Rectal smooth muscle tissue (tissue), 1 donor: ENCODE measurements around the gene SAP25.

ENCODE experiments used
- H3K27ac ChIP-seq: one replicate; pipeline ENCODE4 v1.7.0; 2013; ENCODE audit warnings: low read depth, low read length, inconsistent platforms
- H3K27me3 ChIP-seq: one replicate; pipeline ENCODE4 v1.7.0; 2013; ENCODE audit warnings: low read length; ENCODE audit not compliant: control insufficient read depth, insufficient read depth
- H3K36me3 ChIP-seq: one replicate; pipeline ENCODE4 v1.7.0; 2013; ENCODE audit warnings: low read length; ENCODE audit not compliant: control insufficient read depth, insufficient read depth
- H3K4me1 ChIP-seq: one replicate; pipeline ENCODE4 v1.7.0; 2013; ENCODE audit warnings: low read length; ENCODE audit not compliant: control insufficient read depth, insufficient read depth
- H3K4me3 ChIP-seq: one replicate; pipeline ENCODE4 v1.7.0; 2013; ENCODE audit warnings: low read length
- H3K9ac ChIP-seq: one replicate; pipeline ENCODE4 v1.7.0; 2013; ENCODE audit warnings: low read length

The SAP25 gene

GRCh38 chr7:100604976-100605911, 31.5 kb upstream of the SAP25 start:
- H3K27me3 ChIP-seq, result no peaks in the 10 kb centered on the region
- H3K36me3 ChIP-seq, result no peaks in the 10 kb centered on the region
- peak overlapping the region; percentile 59 for H3K4me3 ChIP-seq
- H3K4me1 ChIP-seq, result peaks cover 2% of the 10 kb centered on the region
- H3K27ac ChIP-seq, result no peak overlapping the region
- no peak overlapping the region for H3K9ac ChIP-seq

DNA sequence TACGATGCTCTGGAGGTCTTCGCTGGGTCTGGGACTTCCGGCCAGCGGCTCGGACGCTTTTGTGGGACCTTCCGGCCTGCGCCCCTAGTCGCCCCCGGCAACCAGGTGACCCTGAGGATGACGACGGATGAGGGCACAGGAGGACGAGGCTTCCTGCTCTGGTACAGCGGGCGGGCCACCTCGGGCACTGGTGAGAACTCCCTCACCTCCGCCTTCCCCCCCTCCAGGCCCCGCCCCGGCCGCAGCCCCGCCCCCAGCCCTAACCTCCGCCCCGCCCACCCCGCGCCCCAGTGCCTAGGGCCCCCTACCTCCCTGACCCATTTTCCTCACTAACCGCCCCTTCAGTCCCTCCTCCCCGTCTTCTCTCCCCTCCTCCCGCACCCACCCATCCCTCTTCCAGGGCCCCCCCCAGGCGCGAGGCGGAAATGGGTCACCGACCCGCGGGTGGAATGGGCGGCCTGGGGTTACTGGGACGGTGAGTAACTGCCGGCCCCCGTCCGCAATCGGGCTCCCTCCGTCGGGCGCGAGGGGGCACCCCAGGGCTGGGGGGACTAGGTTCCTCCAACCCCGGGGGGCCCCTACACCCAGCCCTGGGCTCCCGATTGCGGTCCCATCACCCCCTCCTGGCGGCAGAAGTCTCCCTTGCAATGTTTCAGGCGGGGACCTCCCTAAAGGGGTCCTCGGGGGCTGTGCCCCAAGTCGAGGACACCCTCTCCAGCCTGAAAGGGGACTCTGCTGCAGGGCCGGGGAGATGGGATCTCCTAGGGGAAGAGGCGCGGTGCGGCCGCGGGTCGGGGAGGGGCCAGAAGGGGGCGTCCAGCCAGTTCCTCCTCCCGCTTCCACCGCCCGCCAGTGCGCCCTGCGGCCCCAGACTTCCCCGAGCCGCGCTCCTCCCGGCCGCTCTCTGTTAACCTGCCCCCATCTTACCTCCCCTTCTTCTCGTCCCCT, 30.6 kb upstream of the SAP25 start:
- no peaks in the 10 kb centered on the region for H3K36me3 ChIP-seq
- H3K27ac ChIP-seq, result peak overlapping the region; percentile 74
- no peaks in the 10 kb centered on the region for H3K27me3 ChIP-seq
- peaks cover 2% of the 10 kb centered on the region for H3K4me1 ChIP-seq
- H3K9ac ChIP-seq, result no peak overlapping the region
- peak overlapping the region; percentile 59 for H3K4me3 ChIP-seq

GRCh38 chr7:100603726-100604027, 30.0 kb upstream of the SAP25 start:
- H3K36me3 ChIP-seq, result no peaks in the 10 kb centered on the region
- H3K4me1 ChIP-seq, result peaks cover 2% of the 10 kb centered on the region
- H3K9ac ChIP-seq, result no peak overlapping the region
- peak overlapping the region; percentile 74 for H3K27ac ChIP-seq
- no peaks in the 10 kb centered on the region for H3K27me3 ChIP-seq
- peak overlapping the region; percentile 59 for H3K4me3 ChIP-seq

- peak overlapping the region; percentile 74 for H3K27ac ChIP-seq
- H3K4me1 ChIP-seq, result peaks cover 2% of the 10 kb centered on the region
- no peaks in the 10 kb centered on the region for H3K27me3 ChIP-seq
- peak overlapping the region; percentile 59 for H3K4me3 ChIP-seq
- no peak overlapping the region for H3K9ac ChIP-seq
- H3K36me3 ChIP-seq, result no peaks in the 10 kb centered on the region
Observed at GRCh38 chr7:100602889-100603725, 29.4 kb upstream of the SAP25 start.

DNA sequence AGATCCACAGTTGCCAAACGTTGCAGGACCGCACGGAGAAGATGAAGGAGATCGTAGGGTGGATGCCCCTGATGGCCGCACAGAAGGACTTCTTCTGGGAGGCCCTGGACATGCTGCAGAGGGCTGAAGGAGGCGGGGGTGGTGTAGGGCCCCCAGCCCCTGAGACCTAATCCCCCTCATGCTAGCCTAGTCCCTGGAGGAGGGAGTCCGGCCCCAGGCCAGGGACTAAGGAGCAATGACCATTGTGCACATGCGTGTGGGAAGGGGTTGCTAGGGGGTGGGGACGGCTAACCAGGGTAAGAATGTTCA, 27.0 kb upstream of the SAP25 start:
- Histone ChIP-seq H3K9ac (no peak overlapping the region), H3K4me1 (peaks cover 2% of the 10 kb centered on the region), H3K27ac (no peak overlapping the region), H3K27me3 (no peaks in the 10 kb centered on the region), H3K4me3 (no peak overlapping the region), H3K36me3 (no peaks in the 10 kb centered on the region)

DNA sequence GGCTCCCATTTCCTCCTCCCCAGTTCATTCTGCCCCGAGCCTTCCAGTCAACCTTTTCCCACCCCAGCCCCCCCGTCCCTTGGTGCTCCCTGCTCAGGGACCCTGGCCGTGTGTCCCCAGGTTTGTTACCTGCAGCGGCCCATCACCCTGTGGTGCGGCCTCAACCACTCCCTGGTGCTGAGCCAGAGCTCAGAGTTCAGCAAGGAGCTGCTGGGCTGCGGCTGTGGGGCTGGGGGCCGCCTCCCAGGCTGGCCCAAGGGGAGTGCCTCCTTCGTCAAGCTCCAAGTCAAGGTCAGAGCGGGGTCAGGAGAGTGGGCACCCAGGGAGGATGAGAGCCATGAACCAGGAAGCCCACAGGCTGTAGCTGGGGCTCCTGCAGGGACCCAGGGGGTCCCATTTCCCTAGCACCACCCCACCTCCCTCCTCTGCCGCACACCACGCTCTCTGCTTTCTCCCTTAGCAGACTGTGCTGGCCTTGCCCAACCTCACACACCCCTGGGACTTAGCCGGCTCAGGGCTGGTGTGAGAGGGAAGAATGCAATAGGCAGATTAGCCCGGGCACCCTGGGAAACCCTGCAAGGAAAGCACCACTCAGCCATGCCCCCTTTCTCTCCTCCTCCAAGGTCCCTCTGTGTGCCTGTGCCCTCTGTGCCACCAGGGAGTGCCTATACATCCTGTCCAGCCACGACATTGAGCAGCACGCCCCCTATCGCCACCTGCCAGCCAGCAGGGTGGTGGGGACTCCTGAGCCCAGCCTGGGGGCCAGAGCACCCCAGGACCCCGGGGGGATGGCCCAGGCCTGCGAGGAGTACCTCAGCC, 26.4 kb upstream of the SAP25 start:
- H3K4me1 ChIP-seq, result peaks cover 2% of the 10 kb centered on the region
- H3K36me3 ChIP-seq, result no peaks in the 10 kb centered on the region
- no peak overlapping the region for H3K27ac ChIP-seq
- no peak overlapping the region for H3K9ac ChIP-seq
- no peak overlapping the region for H3K4me3 ChIP-seq
- H3K27me3 ChIP-seq, result no peaks in the 10 kb centered on the region

DNA sequence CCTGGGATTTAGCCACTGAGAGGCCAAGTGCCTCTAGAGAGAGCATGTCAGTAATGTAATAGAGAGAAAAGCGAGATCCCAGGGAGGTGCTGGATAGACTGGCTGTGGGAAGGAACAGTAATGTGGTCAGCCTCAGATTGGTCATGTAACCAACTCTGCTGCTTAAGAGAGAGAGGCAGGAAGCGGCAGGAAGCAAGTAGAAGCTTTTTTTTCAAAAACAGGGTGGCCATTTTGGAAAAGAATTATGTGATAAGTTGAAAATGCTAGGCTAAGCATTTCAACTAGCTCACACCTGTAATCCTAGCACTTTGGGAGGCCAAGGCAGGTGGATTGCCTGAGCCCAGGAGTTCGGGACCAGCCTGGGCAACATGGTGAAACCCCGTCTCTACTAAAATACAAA, 24.7 kb upstream of the SAP25 start:
- Histone ChIP-seq H3K27me3 (no peaks in the 10 kb centered on the region), H3K36me3 (no peaks in the 10 kb centered on the region), H3K4me1 (no peaks in the 10 kb centered on the region), H3K27ac (no peak overlapping the region), H3K9ac (no peak overlapping the region), H3K4me3 (no peak overlapping the region)

GRCh38 chr7:100595188-100595587, 21.5 kb upstream of the SAP25 start:
- H3K27ac ChIP-seq, result no peak overlapping the region
- H3K4me1 ChIP-seq, result no peaks in the 10 kb centered on the region
- no peaks in the 10 kb centered on the region for H3K36me3 ChIP-seq
- no peak overlapping the region for H3K9ac ChIP-seq
- peaks cover 2% of the 10 kb centered on the region for H3K27me3 ChIP-seq
- H3K4me3 ChIP-seq, result no peak overlapping the region

DNA sequence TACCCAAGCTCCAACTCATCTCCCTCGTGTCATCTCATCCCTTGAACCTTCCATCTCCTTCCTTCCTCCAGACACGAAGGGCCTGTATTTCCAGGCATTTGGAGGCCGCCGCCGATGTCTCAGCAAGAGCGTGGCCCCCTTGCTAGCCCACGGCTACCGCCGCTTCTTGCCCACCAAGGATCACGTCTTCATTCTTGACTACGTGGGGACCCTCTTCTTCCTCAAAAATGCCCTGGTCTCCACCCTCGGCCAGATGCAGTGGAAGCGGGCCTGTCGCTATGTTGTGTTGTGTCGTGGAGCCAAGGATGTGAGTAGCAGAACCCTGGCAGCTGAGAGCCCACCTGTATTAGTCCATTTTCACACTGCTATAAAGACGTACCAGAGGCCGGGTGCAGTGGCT, 17.9 kb upstream of the SAP25 start:
- no peaks in the 10 kb centered on the region for H3K4me1 ChIP-seq
- H3K36me3 ChIP-seq, result no peaks in the 10 kb centered on the region
- no peak overlapping the region for H3K9ac ChIP-seq
- peaks cover 3% of the 10 kb centered on the region for H3K27me3 ChIP-seq
- no peak overlapping the region for H3K4me3 ChIP-seq
- H3K27ac ChIP-seq, result no peak overlapping the region

DNA sequence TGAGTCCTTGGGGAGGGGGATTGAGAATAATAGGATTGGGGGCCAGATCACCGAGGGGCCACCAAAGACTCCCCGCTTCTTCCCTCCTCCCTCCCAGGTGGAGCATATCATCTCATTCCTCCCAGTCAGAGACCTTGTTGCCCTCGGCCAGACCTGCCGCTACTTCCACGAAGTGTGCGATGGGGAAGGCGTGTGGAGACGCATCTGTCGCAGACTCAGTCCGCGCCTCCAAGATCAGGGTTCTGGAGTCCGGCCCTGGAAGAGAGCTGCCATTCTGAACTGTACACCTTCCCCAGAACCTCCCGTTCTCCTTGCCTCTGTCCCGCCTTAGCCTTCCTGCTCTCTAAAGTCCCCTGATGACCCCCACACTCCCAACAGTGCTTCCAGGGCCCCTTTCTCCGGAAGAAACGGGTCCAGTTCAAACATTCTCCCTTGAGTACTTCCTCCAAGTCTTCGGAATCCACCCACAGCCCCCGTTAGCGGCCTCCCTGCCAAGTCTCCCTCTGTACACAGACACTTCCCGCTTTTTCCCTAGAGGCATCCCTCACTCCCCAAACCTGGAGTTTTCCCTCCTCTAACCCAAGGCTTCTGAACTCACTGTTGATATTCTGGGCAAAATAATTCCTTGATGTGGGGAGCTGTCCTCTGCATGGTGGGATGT, 16.5 kb upstream of the SAP25 start:
- Histone ChIP-seq H3K9ac (no peak overlapping the region), H3K27me3 (peaks cover 3% of the 10 kb centered on the region), H3K36me3 (no peaks in the 10 kb centered on the region), H3K4me3 (peak overlapping the region; percentile 34), H3K4me1 (peaks cover 3% of the 10 kb centered on the region), H3K27ac (peak overlapping the region; percentile 56)

GRCh38 chr7:100589341-100589947, 15.7 kb upstream of the SAP25 start:
- Histone ChIP-seq H3K4me3 (peak overlapping the region; percentile 34), H3K4me1 (peaks cover 10% of the 10 kb centered on the region), H3K9ac (no peak overlapping the region), H3K27ac (no peak overlapping the region), H3K27me3 (peaks cover 3% of the 10 kb centered on the region), H3K36me3 (no peaks in the 10 kb centered on the region)
